ENCODE measurements around the gene FOXC1. TPM values are rescaled to one million over a fixed set of nuclear protein-coding genes. Genes with fewer than 3 reads are reported as not detected.

Gene FOXC1
- total RNA-seq, 1 donor from 2014 or later: 5.0 TPM

- DNase-seq (ENCODE audit: low read depth): no peak
These were observed 30.8 kb downstream of the FOXC1 start for GRCh38 chr6:1640476-1640875.

GRCh38 chr6:1641343-1641885, 31.7 kb downstream of the FOXC1 start:
- DNase-seq (ENCODE audit: low read depth): no peak

- DNase-seq (ENCODE audit: low read depth): no peak
These were observed 33.4 kb downstream of the FOXC1 start for GRCh38 chr6:1643111-1643510.

- no peak for DNase-seq (ENCODE audit: low read depth)
These were observed 34.2 kb downstream of the FOXC1 start for GRCh38 chr6:1643830-1644445.

- no peak for DNase-seq (ENCODE audit: low read depth)
These were observed 34.9 kb downstream of the FOXC1 start for GRCh38 chr6:1644516-1645060.

- DNase-seq (ENCODE audit: low read depth): no peak
These were observed 35.9 kb downstream of the FOXC1 start for GRCh38 chr6:1645466-1646185.

GRCh38 chr6:1651362-1651761, 41.6 kb downstream of the FOXC1 start:
- no peak for DNase-seq (ENCODE audit: low read depth)

GRCh38 chr6:1652842-1653241, 43.1 kb downstream of the FOXC1 start:
- DNase-seq (ENCODE audit: low read depth): no peak

- DNase-seq (ENCODE audit: low read depth): no peak
These were observed 44.3 kb downstream of the FOXC1 start for GRCh38 chr6:1654054-1654453.

- DNase-seq (ENCODE audit: low read depth): no peak
These were observed 47.5 kb downstream of the FOXC1 start for GRCh38 chr6:1657116-1657770.

GRCh38 chr6:1657771-1658165, 48.1 kb downstream of the FOXC1 start:
- DNase-seq (ENCODE audit: low read depth): no peak

GRCh38 chr6:1658212-1659005, 48.7 kb downstream of the FOXC1 start:
- DNase-seq (ENCODE audit: low read depth): no peak

- no peak for DNase-seq (ENCODE audit: low read depth)
These were observed 50.1 kb downstream of the FOXC1 start for GRCh38 chr6:1659816-1660215.

GRCh38 chr6:1662534-1662933, 52.8 kb downstream of the FOXC1 start:
- no peak for DNase-seq (ENCODE audit: low read depth)

Other genes starting within 250 kb of the FOXC1 start
- gene FOXF2, start 220.3 kb upstream of the FOXC1 start, total RNA-seq: not detected in 2 replicates

All from myocyte (in vitro differentiated cells).